ENCODE results near the gene ZNF138. TPM values are rescaled to one million over a fixed set of nuclear protein-coding genes. Genes with fewer than 3 reads are reported as not detected.

The ZNF138 gene
- total RNA-seq, 6 experiments from 2014 or later: 2.5 to 6.6 (median 2.7) TPM

GRCh38 chr7:64879086-64879730 lies 85.0 kb downstream of the ZNF138 start:
- Histone ChIP-seq H3K4me3 (no peak overlapping the region), H3K9me3 (no peaks in the 10 kb centered on the region), H3K27me3 (no peaks in the 10 kb centered on the region), H3K27ac (no peak overlapping the region), H3K36me3 (no peaks in the 10 kb centered on the region), H3K4me1 (no peaks in the 10 kb centered on the region)
- DNase-seq (no peak), ATAC-seq (no peak)
- WGBS (ENCODE audit: insufficient coverage, low coverage, low lambda C conversion rate, missing lambda C conversion rate): 52% methylated on average over 2 of the region's 9 CpGs
- intact Hi-C loops (cut with DNase I): no loop called here
- no peak for TF ChIP-seq POLR2A (IDR thresholded peaks at IDR 0.05)
- TF ChIP-seq CTCF (IDR thresholded peaks at IDR 0.05): no peak

- DNase-seq (no peak), ATAC-seq (no peak)
- 81% methylated on average over 5 of the region's 17 CpGs for WGBS (ENCODE audit: insufficient coverage, low coverage, low lambda C conversion rate, missing lambda C conversion rate)
- H3K4me3 ChIP-seq: no peak overlapping the region
- H3K27ac ChIP-seq: no peak overlapping the region
- no peaks in the 10 kb centered on the region for H3K4me1 ChIP-seq
- TF ChIP-seq POLR2A (IDR thresholded peaks at IDR 0.05): no peak
- no peak for TF ChIP-seq CTCF (IDR thresholded peaks at IDR 0.05)
- intact Hi-C loops (cut with DNase I): no loop called here
- H3K36me3 ChIP-seq: no peaks in the 10 kb centered on the region
- H3K9me3 ChIP-seq: no peaks in the 10 kb centered on the region
- no peaks in the 10 kb centered on the region for H3K27me3 ChIP-seq
Observed at GRCh38 chr7:64879800-64880199, 85.6 kb downstream of the ZNF138 start.

GRCh38 chr7:64880322-64881297 lies 86.4 kb downstream of the ZNF138 start:
- Histone ChIP-seq H3K27ac (no peak overlapping the region), H3K9me3 (no peaks in the 10 kb centered on the region), H3K27me3 (no peaks in the 10 kb centered on the region), H3K36me3 (no peaks in the 10 kb centered on the region), H3K4me3 (no peak overlapping the region), H3K4me1 (no peaks in the 10 kb centered on the region)
- ATAC-seq: no peak
- TF ChIP-seq POLR2A (IDR thresholded peaks at IDR 0.05) (no peak), CTCF (IDR thresholded peaks at IDR 0.05) (no peak)
- intact Hi-C loops (cut with DNase I): no loop called here
- DNase-seq: peak in 1 of 3 donors; percentile 32
- WGBS (ENCODE audit: insufficient coverage, low coverage, low lambda C conversion rate, missing lambda C conversion rate): 83% methylated on average over 11 of the region's 38 CpGs

GRCh38 chr7:64881461-64882287 lies 87.4 kb downstream of the ZNF138 start:
- no peaks in the 10 kb centered on the region for H3K9me3 ChIP-seq
- no peaks in the 10 kb centered on the region for H3K27me3 ChIP-seq
- WGBS (ENCODE audit: insufficient coverage, low coverage, low lambda C conversion rate, missing lambda C conversion rate): 69% methylated on average over 19 of the region's 26 CpGs
- H3K4me1 ChIP-seq: no peaks in the 10 kb centered on the region
- TF ChIP-seq CTCF (IDR thresholded peaks at IDR 0.05) (no peak), POLR2A (IDR thresholded peaks at IDR 0.05) (no peak)
- H3K36me3 ChIP-seq: no peaks in the 10 kb centered on the region
- H3K4me3 ChIP-seq: no peak overlapping the region
- DNase-seq (no peak), ATAC-seq (no peak)
- intact Hi-C loops (cut with DNase I): no loop called here
- H3K27ac ChIP-seq: no peak overlapping the region

All from right lobe of liver (tissue), 6 donors.